Smooth muscle cell of bladder (primary cell): ENCODE data around the gene ZNF93. TPM values are rescaled to one million over a fixed set of nuclear protein-coding genes. Genes with fewer than 3 reads are reported as not detected.

Experiments
- total RNA-seq: library from RNA; depleted of rRNA; stranded (reverse); fragments of >200 nt; gene quantifications from 2 replicates; pipeline ENCODE4 v1.2.3, GENCODE V29; 2014

Gene ZNF93
- total RNA-seq = 1.7 and 1.9 TPM in 2 replicates

GRCh38 chr19:19900729-19901444 lies at the start of gene ZNF93:
Gene ZNF93 (plus strand): TSS chr19:19900946. CDS start chr19:19901089, 143 bp downstream.

GRCh38 chr19:19865750-19866610 lies 34.8 kb upstream of the ZNF93 start, which contains the start of gene ZNF253:
Gene ZNF253 (plus strand): TSS chr19:19865882. CDS start chr19:19865997, 115 bp downstream.

Other genes with a start within 250 kb of the ZNF93 start
- 21.8 and 28.8 TPM in 2 replicates for gene ATP13A1, start 237.3 kb upstream of the ZNF93 start, total RNA-seq
- 5.0 and 6.0 TPM in 2 replicates for gene ZNF101, start 232.1 kb upstream of the ZNF93 start, total RNA-seq
- 5.5 and 6.0 TPM in 2 replicates for gene ZNF14, start 167.8 kb upstream of the ZNF93 start, total RNA-seq
- gene ZNF506, start 79.2 kb upstream of the ZNF93 start, total RNA-seq = 9.5 and 9.7 TPM in 2 replicates
- 2.3 and 3.7 TPM in 2 replicates for gene ZNF253, start 35.1 kb upstream of the ZNF93 start, total RNA-seq
- gene ZNF682, start 138.6 kb downstream of the ZNF93 start, total RNA-seq = 1.0 and 1.7 TPM in 2 replicates
- gene ZNF90, start 177.1 kb downstream of the ZNF93 start, total RNA-seq = 0.57 and 0.92 TPM in 2 replicates